ENCODE results near the gene PHKB.

- TF ChIP-seq CTCF (IDR thresholded peaks at IDR 0.05; ENCODE audit: insufficient read depth, low read length) (no peak), SPI1 (IDR thresholded peaks at IDR 0.05; ENCODE audit: borderline replicate concordance, low read depth) (no peak), POLR2AphosphoS5 (IDR thresholded peaks at IDR 0.05; ENCODE audit: low read depth) (no peak)
These were observed 2.8 kb upstream of the PHKB start for GRCh38 chr16:47458331-47458730.
